Activated T-cell treated with anti-CD3 and anti-CD28 coated beads, Interleukin-2, amount 50 U/mL, for 72 hours (primary cell): ENCODE results near the gene ATRIP. TPM values are rescaled to one million over a fixed set of nuclear protein-coding genes. Genes with fewer than 3 reads are reported as not detected.

Source experiments
- ATAC-seq, 2 donors: fragments of 150-1000 bp; cut with Tn5 transposase; replicated peaks in 1 of 2; 2 replicates each; pipeline ENCODE4 v1.10.0; 2021; ENCODE audit warnings: moderate library complexity in 2 of 2, mild to moderate bottlenecking in 1 of 2
- DNase-seq, 2 donors: peaks; one replicate each; pipeline ENCODE4 v3.0.0; 2021 to 2022; ENCODE audit warnings: mixed read lengths in 1 of 2
- H3K27ac Mint-ChIP-seq: one replicate; pipeline ENCODE4 v1.8.0; 2022; ENCODE audit warnings: mild to moderate bottlenecking, moderate library complexity, mixed read lengths
- H3K27me3 Mint-ChIP-seq: one replicate; pipeline ENCODE4 v1.8.0; 2022; ENCODE audit warnings: low read depth, mixed read lengths
- H3K36me3 Mint-ChIP-seq, 2 donors: one replicate each; pipeline ENCODE4 v1.8.0; 2022; ENCODE audit warnings: mixed read lengths in 2 of 2, mild to moderate bottlenecking in 1 of 2; ENCODE audit not compliant: insufficient read depth in 2 of 2
- H3K4me1 Mint-ChIP-seq: one replicate; pipeline ENCODE4 v1.8.0; 2022; ENCODE audit warnings: low read depth, mixed read lengths
- H3K4me3 Mint-ChIP-seq, 2 donors: one replicate each; pipeline ENCODE4 v1.8.0; 2022; ENCODE audit warnings: mild to moderate bottlenecking in 2 of 2, mixed read lengths in 2 of 2, moderate library complexity in 2 of 2
- H3K9me3 Mint-ChIP-seq, 2 donors: one replicate each; pipeline ENCODE4 v1.8.0; 2022; ENCODE audit warnings: mixed read lengths in 2 of 2
- total RNA-seq, 2 donors: library from RNA; stranded (reverse); gene quantifications; one replicate each; pipeline ENCODE4 v1.2.3, GENCODE V29; 2022

ATRIP gene
- total RNA-seq, 2 donors from 2014 or later = 15.6 to 19.9 TPM

GRCh38 chr3:48413611-48414010, 32.9 kb upstream of the ATRIP start:
- ATAC-seq (no peak), DNase-seq (no peak)
- Mint-ChIP-seq H3K27me3 (no peaks in the 10 kb centered on the region), H3K36me3 (no peaks in the 10 kb centered on the region), H3K4me1 (no peaks in the 10 kb centered on the region), H3K9me3 (no peaks in the 10 kb centered on the region), H3K4me3 (no peak overlapping the region), H3K27ac (no peak overlapping the region)

- no peaks in the 10 kb centered on the region for H3K36me3 Mint-ChIP-seq
- DNase-seq = no peak
- no peaks in the 10 kb centered on the region for H3K9me3 Mint-ChIP-seq
- no peak overlapping the region for H3K27ac Mint-ChIP-seq
- no peak for ATAC-seq
- H3K4me1 Mint-ChIP-seq = no peaks in the 10 kb centered on the region
- H3K27me3 Mint-ChIP-seq = no peaks in the 10 kb centered on the region
- H3K4me3 Mint-ChIP-seq = no peak overlapping the region
Measured at GRCh38 chr3:48414376-48415250, 31.9 kb upstream of the ATRIP start.

GRCh38 chr3:48415251-48415953, 31.1 kb upstream of the ATRIP start:
- no peaks in the 10 kb centered on the region for H3K36me3 Mint-ChIP-seq
- H3K27ac Mint-ChIP-seq = no peak overlapping the region
- no peaks in the 10 kb centered on the region for H3K4me1 Mint-ChIP-seq
- DNase-seq = no peak
- H3K27me3 Mint-ChIP-seq = no peaks in the 10 kb centered on the region
- no peaks in the 10 kb centered on the region for H3K9me3 Mint-ChIP-seq
- H3K4me3 Mint-ChIP-seq = no peak overlapping the region
- ATAC-seq = no peak

- no peak for DNase-seq
- no peaks in the 10 kb centered on the region for H3K36me3 Mint-ChIP-seq
- H3K4me3 Mint-ChIP-seq = no peak overlapping the region
- no peak for ATAC-seq
- no peaks in the 10 kb centered on the region for H3K27me3 Mint-ChIP-seq
- no peaks in the 10 kb centered on the region for H3K9me3 Mint-ChIP-seq
- no peaks in the 10 kb centered on the region for H3K4me1 Mint-ChIP-seq
- H3K27ac Mint-ChIP-seq = no peak overlapping the region
Measured at GRCh38 chr3:48416091-48416505, 30.4 kb upstream of the ATRIP start.

GRCh38 chr3:48416546-48416945, 30.0 kb upstream of the ATRIP start:
- H3K4me1 Mint-ChIP-seq = no peaks in the 10 kb centered on the region
- H3K27me3 Mint-ChIP-seq = no peaks in the 10 kb centered on the region
- no peaks in the 10 kb centered on the region for H3K36me3 Mint-ChIP-seq
- DNase-seq (no peak), ATAC-seq (no peak)
- H3K27ac Mint-ChIP-seq = no peak overlapping the region
- H3K9me3 Mint-ChIP-seq = no peaks in the 10 kb centered on the region
- no peak overlapping the region for H3K4me3 Mint-ChIP-seq

- Mint-ChIP-seq H3K36me3 (no peaks in the 10 kb centered on the region), H3K4me1 (no peaks in the 10 kb centered on the region), H3K27me3 (no peaks in the 10 kb centered on the region), H3K4me3 (no peak overlapping the region), H3K27ac (no peak overlapping the region), H3K9me3 (no peaks in the 10 kb centered on the region)
- DNase-seq (no peak), ATAC-seq (no peak)
Measured at GRCh38 chr3:48417529-48418108, 28.9 kb upstream of the ATRIP start.

- Mint-ChIP-seq H3K27ac (no peak overlapping the region), H3K36me3 (no peaks in the 10 kb centered on the region), H3K27me3 (no peaks in the 10 kb centered on the region), H3K9me3 (no peaks in the 10 kb centered on the region), H3K4me3 (no peak overlapping the region), H3K4me1 (no peaks in the 10 kb centered on the region)
- DNase-seq = no peak
- ATAC-seq = no peak
Measured at GRCh38 chr3:48418140-48418539, 28.4 kb upstream of the ATRIP start.

- ATAC-seq (no peak), DNase-seq (no peak)
- no peak overlapping the region for H3K27ac Mint-ChIP-seq
- H3K4me3 Mint-ChIP-seq = no peak overlapping the region
- no peaks in the 10 kb centered on the region for H3K27me3 Mint-ChIP-seq
- H3K4me1 Mint-ChIP-seq = no peaks in the 10 kb centered on the region
- no peaks in the 10 kb centered on the region for H3K9me3 Mint-ChIP-seq
- no peaks in the 10 kb centered on the region for H3K36me3 Mint-ChIP-seq
Measured at GRCh38 chr3:48418651-48419050, 27.9 kb upstream of the ATRIP start.

- no peaks in the 10 kb centered on the region for H3K36me3 Mint-ChIP-seq
- no peaks in the 10 kb centered on the region for H3K4me1 Mint-ChIP-seq
- H3K27me3 Mint-ChIP-seq = no peaks in the 10 kb centered on the region
- DNase-seq = no peak
- H3K27ac Mint-ChIP-seq = no peak overlapping the region
- no peaks in the 10 kb centered on the region for H3K9me3 Mint-ChIP-seq
- H3K4me3 Mint-ChIP-seq = no peak overlapping the region
- ATAC-seq = no peak
Measured at GRCh38 chr3:48419149-48419548, 27.4 kb upstream of the ATRIP start.

GRCh38 chr3:48419597-48419996, 26.9 kb upstream of the ATRIP start:
- H3K4me3 Mint-ChIP-seq = no peak overlapping the region
- no peaks in the 10 kb centered on the region for H3K27me3 Mint-ChIP-seq
- no peak for DNase-seq
- H3K36me3 Mint-ChIP-seq = no peaks in the 10 kb centered on the region
- no peaks in the 10 kb centered on the region for H3K9me3 Mint-ChIP-seq
- H3K4me1 Mint-ChIP-seq = no peaks in the 10 kb centered on the region
- ATAC-seq = no peak
- no peak overlapping the region for H3K27ac Mint-ChIP-seq

- DNase-seq (no peak), ATAC-seq (no peak)
- H3K4me1 Mint-ChIP-seq = no peaks in the 10 kb centered on the region
- no peak overlapping the region for H3K4me3 Mint-ChIP-seq
- H3K27me3 Mint-ChIP-seq = no peaks in the 10 kb centered on the region
- H3K36me3 Mint-ChIP-seq = no peaks in the 10 kb centered on the region
- H3K27ac Mint-ChIP-seq = no peak overlapping the region
- no peaks in the 10 kb centered on the region for H3K9me3 Mint-ChIP-seq
Measured at GRCh38 chr3:48420561-48420960, 26.0 kb upstream of the ATRIP start.

- Mint-ChIP-seq H3K36me3 (no peaks in the 10 kb centered on the region), H3K4me3 (no peak overlapping the region), H3K27ac (no peak overlapping the region), H3K9me3 (no peaks in the 10 kb centered on the region), H3K27me3 (peaks cover 6% of the 10 kb centered on the region), H3K4me1 (no peaks in the 10 kb centered on the region)
- DNase-seq (no peak), ATAC-seq (no peak)
Measured at GRCh38 chr3:48422272-48422671, 24.3 kb upstream of the ATRIP start.

- Mint-ChIP-seq H3K4me3 (no peak overlapping the region), H3K9me3 (no peaks in the 10 kb centered on the region), H3K27me3 (peaks cover 10% of the 10 kb centered on the region), H3K27ac (no peak overlapping the region), H3K4me1 (no peaks in the 10 kb centered on the region), H3K36me3 (no peaks in the 10 kb centered on the region)
- ATAC-seq = no peak
- DNase-seq = no peak
Measured at GRCh38 chr3:48422681-48423080, 23.9 kb upstream of the ATRIP start.
